Measurements from ENCODE around the gene MIPEP. TPM values are rescaled to one million over a fixed set of nuclear protein-coding genes. Genes with fewer than 3 reads are reported as not detected.

MIPEP gene
- total RNA-seq, 2 experiments from 2014 or later: 3.9 to 4.8 TPM

GRCh38 chr13:23870356-23871140 is 18.7 kb downstream of the MIPEP start:
- Mint-ChIP-seq H3K4me3 (no peak overlapping the region), H3K9me3 (no peaks in the 10 kb centered on the region), H3K27ac (no peak overlapping the region), H3K36me3 (ENCODE audit: low read depth) (peaks cover 7% of the 10 kb centered on the region), H3K27me3 (no peaks in the 10 kb centered on the region), H3K4me1 (ENCODE audit: low read depth) (peaks cover 4% of the 10 kb centered on the region)
- Histone ChIP-seq H3K36me3 (ENCODE audit: insufficient read depth, low read length) (peaks cover 4% of the 10 kb centered on the region), H3K27ac (ENCODE audit: low read depth in 1 of 2, low read length in 2 of 2) (no peak overlapping the region), H3K9me3 (ENCODE audit: control insufficient read depth in 1 of 2, insufficient read depth in 1 of 2, low read length in 2 of 2) (no peaks in the 10 kb centered on the region), H3K4me1 (ENCODE audit: insufficient read depth, low read length) (no peaks in the 10 kb centered on the region), H3K27me3 (ENCODE audit: control insufficient read depth in 1 of 2, insufficient read depth in 2 of 2, low read length in 2 of 2) (no peaks in the 10 kb centered on the region), H3K4me3 (ENCODE audit: low read length) (no peak overlapping the region)
- DNase-seq (no peak), ATAC-seq (ENCODE audit: poor library complexity) (no peak)
- intact Hi-C loops (cut with DNase I, micrococcal nuclease): loop anchor here in 1 of 2 experiments (1.0 to 5.0 kb wide), 2 partner anchors 203 to 404 kb away; no protein-coding TSS in a partner anchor
- POLR2A ChIA-PET: no interaction called here
- no peak for TF ChIP-seq CTCF (IDR thresholded peaks at IDR 0.05)
- CTCF ChIA-PET: no interaction called here

- DNase-seq (no peak), ATAC-seq (ENCODE audit: poor library complexity) (no peak)
- Mint-ChIP-seq H3K36me3 (ENCODE audit: low read depth) (peaks cover 2% of the 10 kb centered on the region), H3K9me3 (no peaks in the 10 kb centered on the region), H3K27me3 (no peaks in the 10 kb centered on the region), H3K27ac (no peak overlapping the region), H3K4me3 (no peak overlapping the region), H3K4me1 (ENCODE audit: low read depth) (peaks cover 4% of the 10 kb centered on the region)
- H3K36me3 ChIP-seq (ENCODE audit: insufficient read depth, low read length): peaks cover 4% of the 10 kb centered on the region
- no peak overlapping the region for H3K4me3 ChIP-seq (ENCODE audit: low read length)
- CTCF ChIA-PET: no interaction called here
- no peaks in the 10 kb centered on the region for H3K4me1 ChIP-seq (ENCODE audit: insufficient read depth, low read length)
- no peaks in the 10 kb centered on the region for H3K9me3 ChIP-seq (ENCODE audit: control insufficient read depth in 1 of 2, insufficient read depth in 1 of 2, low read length in 2 of 2)
- POLR2A ChIA-PET: no interaction called here
- intact Hi-C loops (cut with DNase I, micrococcal nuclease): no loop called here
- no peaks in the 10 kb centered on the region for H3K27me3 ChIP-seq (ENCODE audit: control insufficient read depth in 1 of 2, insufficient read depth in 2 of 2, low read length in 2 of 2)
- TF ChIP-seq CTCF (IDR thresholded peaks at IDR 0.05): no peak
- no peak overlapping the region for H3K27ac ChIP-seq (ENCODE audit: low read depth in 1 of 2, low read length in 2 of 2)
These were observed 20.7 kb downstream of the MIPEP start for GRCh38 chr13:23868521-23868920.

- Histone ChIP-seq H3K27ac (ENCODE audit: low read depth in 1 of 2, low read length in 2 of 2) (no peak overlapping the region), H3K4me3 (ENCODE audit: low read length) (no peak overlapping the region), H3K27me3 (ENCODE audit: control insufficient read depth in 1 of 2, insufficient read depth in 2 of 2, low read length in 2 of 2) (no peaks in the 10 kb centered on the region), H3K36me3 (ENCODE audit: insufficient read depth, low read length) (peaks cover 4% of the 10 kb centered on the region), H3K9me3 (ENCODE audit: control insufficient read depth in 1 of 2, insufficient read depth in 1 of 2, low read length in 2 of 2) (no peaks in the 10 kb centered on the region), H3K4me1 (ENCODE audit: insufficient read depth, low read length) (no peaks in the 10 kb centered on the region)
- POLR2A ChIA-PET: no interaction called here
- Mint-ChIP-seq H3K27me3 (no peaks in the 10 kb centered on the region), H3K36me3 (ENCODE audit: low read depth) (peaks cover 11% of the 10 kb centered on the region), H3K9me3 (no peaks in the 10 kb centered on the region), H3K4me3 (no peak overlapping the region), H3K27ac (no peak overlapping the region), H3K4me1 (ENCODE audit: low read depth) (peaks cover 4% of the 10 kb centered on the region)
- DNase-seq: no peak
- ATAC-seq (ENCODE audit: poor library complexity): no peak
- intact Hi-C loops (cut with DNase I, micrococcal nuclease): no loop called here
- no peak for TF ChIP-seq CTCF (IDR thresholded peaks at IDR 0.05)
- CTCF ChIA-PET: no interaction called here
These were observed 22.1 kb downstream of the MIPEP start for GRCh38 chr13:23867027-23867491.
